NCI-H1092 treated with DMSO at 0.1 percent for 48 hours (cell line): Measurements from ENCODE around the gene ESF1.

Experiments
- DNase-seq: peaks from one replicate; lab custom pipeline; 2025; lab: John Stamatoyannopoulos, UW

The ESF1 gene

DNA sequence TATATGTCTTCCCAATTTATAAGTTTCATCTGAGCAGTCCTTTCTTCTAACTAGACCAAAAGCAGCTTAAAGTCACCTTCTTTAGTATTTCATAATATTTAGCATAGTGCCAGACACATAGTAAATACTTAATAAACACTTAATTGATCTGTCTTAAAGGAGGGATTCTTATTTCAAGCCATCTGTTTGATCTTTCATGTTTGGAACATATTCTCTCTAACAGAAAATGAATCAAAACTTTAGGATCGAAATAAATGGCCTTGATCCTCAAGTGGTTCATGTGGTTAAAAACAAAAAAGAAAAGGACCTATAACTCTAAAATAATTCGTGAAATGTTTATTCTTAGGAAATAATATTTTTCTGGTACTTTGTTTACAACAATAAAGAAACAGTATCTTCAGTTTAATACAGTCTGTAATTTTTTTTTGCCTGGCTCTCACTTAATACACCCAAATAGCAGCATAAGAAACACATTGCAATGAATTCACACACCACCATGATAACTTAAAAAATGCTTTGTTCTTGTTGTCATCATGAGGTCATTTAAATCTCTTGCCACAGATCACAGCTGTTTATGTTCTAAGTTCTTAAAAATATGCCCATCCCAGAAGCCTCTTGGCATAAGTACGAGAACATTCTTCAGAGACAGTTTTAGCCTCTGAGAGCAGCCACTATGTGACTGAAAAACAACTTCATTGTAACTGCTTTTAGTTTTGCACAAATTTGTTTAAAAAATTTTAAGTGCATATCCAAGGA is 48.1 kb downstream of the ESF1 start:
- DNase-seq: no peak

DNA sequence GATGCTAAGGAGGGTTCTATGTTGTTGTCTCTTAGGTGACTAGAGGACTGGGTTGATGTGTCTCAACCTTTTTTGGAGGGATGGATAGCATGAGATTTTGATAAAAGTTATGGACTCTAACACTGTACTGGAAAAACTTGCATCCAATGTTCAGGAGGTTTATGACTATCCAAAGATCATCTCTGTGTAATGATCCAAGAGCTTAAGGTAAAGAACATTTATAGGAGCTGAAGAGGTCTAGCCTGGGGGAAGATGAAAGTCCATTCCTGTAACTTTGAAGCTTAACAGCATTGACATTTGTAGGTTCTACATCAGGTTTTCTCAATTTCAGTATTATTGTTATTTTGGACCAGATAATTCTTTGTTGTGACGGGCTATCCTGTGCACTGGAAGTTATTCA is 48.9 kb downstream of the ESF1 start:
- no peak for DNase-seq

DNA sequence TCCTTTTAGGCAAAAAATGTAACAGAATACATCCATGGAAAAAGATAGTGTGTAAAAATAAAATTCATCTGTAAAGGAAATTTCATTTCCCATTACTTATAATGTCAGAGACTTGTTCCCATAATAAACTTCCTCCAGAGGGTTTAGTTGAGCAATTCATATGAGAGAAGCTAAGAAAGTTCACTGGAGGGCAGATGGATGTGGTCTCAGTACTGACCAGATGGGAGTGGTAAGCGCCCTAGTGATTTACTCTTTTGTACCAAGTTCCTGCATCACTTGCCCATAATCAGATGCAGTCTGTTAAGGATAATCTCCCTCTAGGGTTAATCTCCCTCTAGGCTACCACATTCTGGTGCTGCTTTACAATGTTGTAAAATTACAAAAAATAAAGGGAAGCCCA is 61.7 kb downstream of the ESF1 start:
- DNase-seq: no peak

DNA sequence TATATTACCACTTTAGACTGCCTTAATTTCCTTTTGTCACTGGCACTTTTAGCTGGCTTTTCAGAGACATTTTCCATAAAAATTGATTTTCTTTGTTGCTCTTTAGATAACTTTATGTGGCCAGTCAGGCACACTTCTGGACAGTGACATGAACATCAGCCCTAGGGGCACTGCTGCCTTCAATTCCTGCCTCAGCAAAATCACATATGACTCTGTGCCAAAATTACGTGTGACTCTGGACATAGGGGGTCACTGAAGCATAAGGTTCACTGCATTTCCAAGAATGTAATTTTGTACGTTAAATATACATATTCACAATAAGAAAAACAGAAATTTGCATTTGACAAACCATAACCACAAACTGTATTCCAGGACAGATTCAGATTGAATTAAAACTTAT is 66.5 kb downstream of the ESF1 start:
- no peak for DNase-seq

DNA sequence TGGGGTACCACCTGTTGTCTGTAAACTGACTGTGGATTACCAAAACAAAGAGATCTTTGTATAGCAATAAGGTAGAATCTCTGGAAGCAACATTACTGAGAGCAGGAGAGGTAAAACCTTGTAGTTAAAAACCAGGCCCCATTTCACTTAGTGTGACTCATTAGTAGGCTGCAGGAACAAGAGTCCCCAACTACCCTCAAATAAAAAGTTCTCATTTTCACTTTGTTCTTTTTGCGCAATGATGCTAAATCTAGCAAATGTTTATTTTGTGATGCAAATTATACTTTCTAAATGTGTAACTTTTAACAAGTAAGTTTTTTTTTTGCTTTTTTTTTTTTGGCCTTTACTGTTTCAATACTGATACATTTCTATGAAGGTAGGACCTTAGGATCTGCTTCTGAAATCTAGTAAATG is 67.1 kb downstream of the ESF1 start:
- DNase-seq: no peak

DNA sequence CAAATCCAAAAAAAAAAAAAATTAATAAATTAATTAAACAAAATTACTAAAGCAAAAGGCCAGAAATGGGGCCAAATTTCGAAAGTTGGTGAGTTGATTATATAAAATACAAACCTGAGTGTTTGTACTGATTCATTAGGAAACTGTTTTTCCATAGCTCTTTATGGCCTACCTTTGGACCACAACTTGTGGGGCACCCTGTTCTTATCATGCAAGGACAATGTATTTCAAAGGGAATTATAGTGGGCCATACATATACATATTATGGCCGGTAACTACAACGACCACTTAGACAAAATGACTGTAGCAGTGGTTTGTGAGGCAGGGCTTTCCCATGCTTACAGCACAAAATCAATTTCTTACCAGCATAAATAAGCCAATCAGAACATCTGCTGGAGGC is 69.5 kb downstream of the ESF1 start:
- DNase-seq: no peak

DNA sequence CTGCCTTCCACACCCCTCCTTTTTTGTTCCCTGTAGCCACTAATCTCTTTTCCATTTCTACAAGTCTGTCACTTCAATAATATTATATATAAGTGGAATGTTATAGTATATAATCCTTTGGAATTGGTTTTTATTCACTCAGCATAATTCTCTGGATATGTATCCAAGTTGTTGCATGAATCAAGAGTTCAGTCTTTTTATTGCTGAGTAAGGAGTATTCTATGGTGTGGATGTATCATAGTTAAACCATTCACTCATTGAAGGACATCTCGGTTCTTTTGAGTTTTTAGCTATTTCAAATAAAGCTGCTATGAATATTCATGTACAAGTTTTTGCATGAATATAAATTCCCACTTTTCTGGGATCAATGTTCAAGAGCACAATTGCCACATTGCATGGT is 76.5 kb downstream of the ESF1 start:
- DNase-seq: no peak

DNA sequence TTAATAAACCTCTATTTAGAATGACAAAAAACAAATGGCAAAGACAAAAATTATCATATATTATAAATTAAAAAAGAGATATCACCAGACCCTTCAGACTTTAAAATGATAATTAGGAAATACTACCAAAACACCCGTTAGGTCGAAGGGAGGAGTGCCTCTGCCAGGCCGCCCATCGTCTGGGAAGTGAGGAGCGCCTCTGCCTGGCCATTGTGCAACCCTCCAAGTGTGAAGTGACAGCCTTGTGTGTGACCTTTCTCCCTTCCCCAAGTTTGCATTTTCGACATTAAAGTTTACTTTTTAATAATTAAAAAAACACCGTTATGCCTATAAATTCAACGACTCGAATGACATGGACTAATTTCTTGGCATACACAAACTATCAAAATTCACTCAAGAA is 81.5 kb downstream of the ESF1 start:
- no peak for DNase-seq

DNA sequence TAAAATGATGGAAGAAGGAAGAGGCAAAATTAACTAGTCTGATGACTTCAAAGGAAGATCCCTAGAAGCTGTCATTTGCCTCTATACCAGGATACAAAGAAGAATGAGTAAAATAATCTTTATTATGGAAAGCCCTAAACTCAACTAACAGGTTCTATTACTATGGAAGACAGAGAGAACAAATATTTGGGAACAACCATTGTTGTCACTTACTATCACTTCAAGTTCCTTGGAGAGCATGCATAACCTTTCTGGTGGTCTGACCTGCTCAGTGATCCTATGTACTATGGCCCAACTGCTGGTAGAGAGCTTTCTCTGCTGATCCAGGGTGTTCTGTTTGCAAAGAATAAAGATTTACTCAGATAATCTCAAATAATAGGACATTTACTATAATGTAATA is 83.2 kb downstream of the ESF1 start:
- no peak for DNase-seq

DNA sequence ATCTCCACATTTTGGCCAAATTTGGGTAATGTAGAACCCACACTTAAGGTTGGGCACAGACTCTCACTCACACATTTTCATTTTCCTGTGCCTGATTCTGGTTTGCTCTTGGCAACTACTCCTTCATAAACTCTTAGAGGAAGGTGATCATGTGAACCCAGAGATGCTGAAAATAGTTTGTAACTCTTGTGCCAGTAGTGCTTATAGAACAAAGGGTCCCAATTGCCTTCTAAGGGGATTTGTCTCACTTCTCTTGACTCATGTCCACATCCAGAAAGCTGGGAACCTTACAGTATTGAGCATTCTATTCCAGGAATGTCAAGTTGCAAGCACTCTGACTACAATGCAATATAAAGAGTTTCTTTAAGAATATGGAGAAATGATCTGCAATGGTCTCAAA is 84.0 kb downstream of the ESF1 start:
- DNase-seq: no peak

DNA sequence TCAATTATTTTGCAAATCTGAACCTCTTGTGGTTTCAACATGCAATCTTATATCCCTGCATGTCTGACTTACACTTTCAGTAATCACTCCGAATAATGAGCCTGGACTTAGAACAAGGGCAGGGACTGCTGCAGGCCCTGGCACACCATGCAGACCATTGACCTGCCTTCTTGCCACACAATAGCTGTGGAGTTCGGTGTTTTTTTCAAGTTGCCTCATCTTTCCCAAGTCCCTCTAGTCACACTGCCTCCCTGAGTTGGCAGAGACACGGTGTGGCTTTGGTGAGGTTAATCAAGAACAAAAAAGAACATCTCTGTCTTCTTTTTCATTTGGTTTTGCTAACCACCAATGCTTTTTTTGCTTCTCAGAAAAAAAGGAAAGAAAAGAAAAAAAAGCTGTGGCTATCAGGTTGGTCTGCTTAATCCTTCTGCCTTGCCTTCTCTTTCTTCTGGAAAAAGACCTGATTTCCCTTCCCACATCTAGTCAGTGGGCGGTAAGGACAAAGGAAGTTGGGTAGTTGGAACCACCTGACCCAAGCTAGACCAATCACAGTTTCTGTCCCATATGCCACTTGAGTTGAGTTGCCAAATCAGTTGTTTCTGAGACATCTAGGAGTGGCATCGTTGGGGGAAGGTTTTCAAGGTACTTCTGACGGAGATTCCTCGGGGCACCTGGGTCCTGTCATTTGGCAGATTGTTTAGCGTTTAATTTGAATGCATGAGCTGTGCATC is 90.1 kb downstream of the ESF1 start:
- no peak for DNase-seq

DNA sequence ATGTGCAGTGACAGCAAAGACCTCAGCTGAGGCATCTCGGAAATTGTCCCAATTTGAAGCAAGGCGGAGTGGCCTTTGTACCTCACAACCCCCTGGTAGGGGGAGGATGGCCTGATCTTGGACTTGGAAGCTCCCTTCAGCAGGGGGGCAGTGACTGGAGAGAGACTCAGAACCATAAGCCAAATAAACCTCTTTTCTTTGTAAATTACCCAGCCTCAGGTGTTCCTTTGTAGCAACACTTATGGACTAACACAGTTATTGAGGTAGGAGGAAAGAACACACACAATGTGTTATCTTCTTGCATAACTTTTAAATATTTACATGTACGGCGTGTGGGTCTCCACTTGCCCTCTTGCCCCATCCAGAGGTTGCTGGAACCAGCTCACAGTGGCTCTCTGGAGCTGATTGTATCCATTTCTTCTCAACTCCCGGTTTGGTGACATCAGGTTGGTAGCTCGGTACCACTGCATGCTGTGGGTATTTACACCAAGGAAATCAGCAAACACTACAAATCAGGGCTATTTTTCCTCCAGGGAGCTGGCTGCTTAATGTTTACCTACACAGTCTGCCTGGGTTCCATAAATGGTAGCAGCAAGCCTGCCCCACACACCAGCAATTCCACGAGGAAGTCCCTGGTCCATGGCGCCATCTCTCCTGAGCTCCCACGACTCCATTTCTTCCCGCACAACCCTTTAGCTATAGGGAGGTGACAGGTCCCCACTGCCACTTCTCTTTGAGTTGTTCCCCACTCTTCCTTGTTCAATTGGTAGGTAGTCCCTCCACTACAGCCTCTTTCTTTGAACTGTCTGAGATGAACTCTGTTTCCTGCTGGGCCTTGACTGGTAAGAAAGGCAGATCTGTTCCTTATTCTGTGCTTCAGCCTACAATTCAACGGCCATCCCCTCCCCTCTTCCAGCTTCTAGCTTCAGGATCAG is 91.7 kb downstream of the ESF1 start:
- DNase-seq: no peak

DNA sequence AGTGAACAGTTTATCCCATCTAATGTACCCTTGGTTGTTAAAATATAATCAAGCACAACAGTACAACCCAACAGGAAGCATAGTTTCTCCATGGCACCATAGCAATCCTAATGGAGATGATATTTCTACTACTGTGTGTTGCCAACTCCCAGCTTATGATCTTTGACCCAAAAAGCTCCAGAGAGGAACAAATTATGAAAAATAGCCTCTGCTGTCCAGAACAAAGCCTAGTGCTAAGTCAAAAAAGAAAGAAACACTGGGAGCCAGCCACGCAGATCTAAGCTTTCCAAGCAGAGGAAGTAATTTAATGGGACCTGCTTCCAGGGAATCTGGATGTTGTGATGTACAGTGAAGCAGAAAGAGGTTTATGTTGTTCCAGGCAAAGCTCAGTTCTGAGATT is 93.8 kb downstream of the ESF1 start:
- no peak for DNase-seq

DNA sequence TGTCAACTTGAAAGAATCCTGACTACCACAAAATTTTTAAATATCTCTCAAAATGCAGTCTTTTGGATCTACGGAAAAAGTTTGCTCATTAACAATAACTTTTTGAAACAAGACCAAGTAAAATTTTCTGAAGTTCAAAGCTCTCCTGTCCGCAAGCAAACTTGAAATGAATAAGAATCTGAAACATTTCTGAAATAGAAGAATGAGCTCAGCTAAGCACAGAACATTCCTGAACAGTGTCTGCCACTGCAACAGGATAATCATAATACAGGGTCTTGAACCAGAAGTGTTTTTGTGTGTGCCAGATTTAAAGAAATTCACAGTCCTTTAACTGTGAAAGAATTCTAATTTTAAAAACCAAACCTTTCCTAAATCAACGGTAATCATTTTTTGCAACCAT is 96.9 kb downstream of the ESF1 start:
- DNase-seq: no peak

DNA sequence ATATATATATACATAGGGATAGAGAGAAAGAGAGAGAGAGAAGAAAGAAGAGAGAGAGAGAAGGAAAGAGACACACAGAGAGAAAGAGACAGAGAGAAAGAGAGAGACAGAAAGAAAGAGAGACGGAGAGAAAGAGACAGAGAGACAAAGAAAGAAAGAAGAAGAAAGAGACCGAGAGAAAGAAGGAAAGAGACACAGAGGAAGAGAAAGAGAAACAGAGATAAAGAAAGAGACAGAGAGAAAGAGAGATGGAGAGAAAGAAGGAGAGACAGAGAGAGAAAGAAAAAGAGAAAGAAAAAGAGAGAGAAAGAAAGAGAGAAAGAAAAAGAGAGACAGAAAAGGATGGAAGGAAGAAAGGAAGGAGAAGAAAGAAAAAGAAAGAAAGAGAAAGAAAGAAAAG is 99.1 kb downstream of the ESF1 start:
- no peak for DNase-seq

DNA sequence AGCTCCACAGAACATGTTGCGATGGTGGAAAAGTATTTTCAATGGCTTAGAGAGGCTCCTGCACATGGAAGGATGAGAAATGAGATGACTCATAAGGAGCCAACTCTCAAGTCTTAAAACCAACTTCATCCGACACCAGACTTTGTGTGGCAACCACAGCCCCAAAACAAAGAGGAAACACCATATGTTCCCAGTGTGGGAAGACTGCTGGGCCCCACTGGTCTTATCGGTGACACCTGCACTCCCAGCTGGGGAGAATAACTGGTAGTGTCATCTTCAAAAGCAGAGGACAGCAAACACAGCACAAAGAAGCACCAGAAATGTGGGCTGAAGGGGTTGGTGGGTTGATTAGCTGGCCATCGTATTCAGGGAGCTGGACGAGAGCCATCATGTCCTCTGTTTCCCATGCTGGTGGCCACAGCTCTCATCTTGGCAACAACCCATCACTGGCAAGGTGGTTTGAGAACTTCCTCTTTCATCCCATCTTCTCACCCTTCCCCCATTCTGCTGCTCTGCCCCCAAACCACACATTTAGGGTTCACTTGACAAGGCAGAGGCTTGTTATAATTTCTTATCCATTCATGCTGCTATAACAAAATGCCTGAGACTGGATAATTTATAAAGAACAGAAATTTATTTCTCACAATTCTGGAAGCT is 100.0 kb downstream of the ESF1 start:
- no peak for DNase-seq

DNA sequence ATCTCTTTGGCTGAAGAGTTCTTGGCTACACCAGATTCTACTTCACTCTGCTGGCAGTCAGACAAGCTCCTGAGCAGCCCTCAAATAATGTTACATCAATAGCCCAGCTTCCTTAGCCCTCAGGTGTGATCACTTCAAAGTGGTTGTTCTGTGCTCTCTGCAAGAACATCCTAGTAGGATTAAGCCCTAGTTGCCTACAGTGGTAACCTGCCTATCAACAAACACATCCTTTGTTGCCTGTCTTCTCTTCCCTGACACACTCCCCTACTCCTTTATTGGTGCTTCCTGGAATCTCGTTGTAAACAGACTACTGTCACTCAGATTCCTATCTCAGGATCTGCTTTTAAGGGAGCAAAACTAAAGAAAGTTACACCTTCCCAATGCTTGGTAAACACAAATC is 100.9 kb downstream of the ESF1 start:
- no peak for DNase-seq

DNA sequence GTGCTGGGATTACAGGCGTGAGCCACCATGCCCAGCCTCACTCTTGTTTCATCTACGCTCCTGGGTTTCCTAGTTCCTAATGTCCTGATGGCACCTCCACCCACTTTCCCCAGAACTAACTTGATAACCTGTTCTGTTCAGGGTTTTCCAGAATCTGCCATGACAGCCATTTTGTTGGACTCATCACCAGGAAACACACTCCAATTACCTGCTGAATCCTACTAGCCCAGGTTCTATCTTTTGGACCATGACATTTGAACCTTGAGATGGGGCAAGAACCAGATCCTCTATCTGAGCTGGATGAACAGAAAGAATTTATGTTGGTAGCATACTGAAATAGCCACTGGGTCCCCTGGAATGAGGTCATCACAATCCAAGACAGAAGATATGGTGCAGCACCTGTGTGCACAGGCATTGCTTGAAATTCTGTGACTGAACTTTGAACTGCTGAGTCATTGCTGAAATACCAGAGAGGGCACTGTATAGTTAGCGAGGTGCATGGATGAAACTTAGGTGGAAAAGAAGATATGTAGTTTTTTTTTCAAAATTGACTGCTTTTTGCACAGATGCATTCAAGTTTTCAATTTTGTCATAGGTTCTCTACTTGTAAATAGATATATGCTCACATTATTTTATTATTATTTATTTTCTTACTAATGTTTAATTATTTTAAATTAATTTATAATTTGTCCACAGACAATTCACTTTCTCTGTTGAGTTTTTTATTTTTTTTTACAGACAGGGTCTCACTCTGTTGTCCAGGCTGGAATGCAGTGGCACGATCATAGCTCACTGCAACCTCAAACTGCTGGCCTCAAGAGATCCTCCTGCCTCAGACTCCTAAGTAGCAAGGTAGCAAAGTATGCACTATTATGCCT is 103.2 kb downstream of the ESF1 start:
- no peak for DNase-seq

DNA sequence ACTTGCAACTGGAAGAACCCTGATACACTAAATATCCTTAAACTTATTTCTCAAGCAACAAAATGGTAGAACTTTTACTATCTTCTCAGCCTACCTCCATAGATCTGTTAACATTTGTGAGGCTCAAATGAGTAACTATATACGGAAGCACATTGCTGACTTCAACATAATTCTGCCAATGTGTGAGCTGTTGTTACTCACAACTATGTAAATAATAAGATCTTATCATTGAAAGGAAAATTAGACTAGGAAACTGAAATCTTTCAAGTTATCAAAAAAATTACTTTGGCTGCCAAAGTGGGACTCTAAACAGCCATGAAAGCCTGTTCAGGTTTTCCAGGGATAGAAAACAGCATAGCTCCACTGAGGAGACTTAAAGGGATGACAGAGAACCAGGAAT is 105.8 kb downstream of the ESF1 start:
- no peak for DNase-seq

DNA sequence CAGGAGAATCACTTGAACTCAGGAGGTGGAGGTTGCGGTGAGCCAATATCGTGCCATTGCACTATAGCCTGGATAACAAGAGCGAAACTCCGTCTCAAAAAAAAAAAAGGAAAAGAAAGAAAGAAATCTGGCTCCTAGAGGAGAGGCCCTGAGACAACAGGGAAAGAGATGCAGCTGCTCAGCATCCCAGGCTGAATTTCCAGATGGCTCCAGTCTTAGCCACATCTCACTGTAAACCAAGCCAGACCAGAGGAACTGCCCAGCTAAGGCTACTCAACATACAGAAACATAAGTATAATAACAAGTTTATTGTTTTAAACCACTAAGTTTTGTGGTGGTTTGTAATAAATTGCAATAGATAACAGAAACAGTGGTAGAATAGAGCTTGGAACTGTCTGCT is 107.5 kb downstream of the ESF1 start:
- DNase-seq: no peak

DNA sequence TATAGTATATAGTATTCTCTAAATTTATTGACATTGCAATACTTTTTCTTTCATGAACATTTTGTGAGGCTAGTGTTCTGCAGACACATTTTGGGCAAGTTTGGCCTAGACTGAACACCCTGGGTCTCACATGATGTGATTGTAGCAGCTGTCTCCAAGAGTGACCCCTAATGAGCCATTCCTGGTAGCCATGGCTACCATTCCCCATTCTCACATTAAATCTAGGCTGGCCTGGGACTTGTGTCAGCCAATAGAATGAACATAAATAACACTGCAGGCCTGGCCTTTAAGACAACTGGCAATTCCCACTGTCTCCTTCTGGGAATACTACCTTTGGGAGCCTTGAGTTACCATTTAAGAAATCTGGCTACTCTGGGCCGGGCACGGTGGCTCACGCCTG is 108.0 kb downstream of the ESF1 start:
- DNase-seq: no peak
